Fibroblast of lung (primary cell): ENCODE results near the gene PDE4B.

Experiments
- EZH2 ChIP-seq: IDR thresholded peaks from 2 replicates; pipeline ENCODE4 v1.5.1; 2012; ENCODE audit warnings: low read length, control low read depth, mild to moderate bottlenecking; ENCODE audit errors: missing control alignments
- TF ChIP-seq, protein P1 (sequence below), 2 donors: IDR thresholded peaks in 1 of 2; conservative IDR thresholded peaks in 1 of 2; 1 replicate in 1 of 2; 2 replicates in 1 of 2; pipeline ENCODE4 v1.5.1; 2011 to 2012; ENCODE audit warnings: low read length in 2 of 2, control low read depth in 1 of 2, inconsistent platforms in 1 of 2, low read depth in 1 of 2, mild to moderate bottlenecking in 1 of 2

- TF ChIP-seq, protein P1, sequence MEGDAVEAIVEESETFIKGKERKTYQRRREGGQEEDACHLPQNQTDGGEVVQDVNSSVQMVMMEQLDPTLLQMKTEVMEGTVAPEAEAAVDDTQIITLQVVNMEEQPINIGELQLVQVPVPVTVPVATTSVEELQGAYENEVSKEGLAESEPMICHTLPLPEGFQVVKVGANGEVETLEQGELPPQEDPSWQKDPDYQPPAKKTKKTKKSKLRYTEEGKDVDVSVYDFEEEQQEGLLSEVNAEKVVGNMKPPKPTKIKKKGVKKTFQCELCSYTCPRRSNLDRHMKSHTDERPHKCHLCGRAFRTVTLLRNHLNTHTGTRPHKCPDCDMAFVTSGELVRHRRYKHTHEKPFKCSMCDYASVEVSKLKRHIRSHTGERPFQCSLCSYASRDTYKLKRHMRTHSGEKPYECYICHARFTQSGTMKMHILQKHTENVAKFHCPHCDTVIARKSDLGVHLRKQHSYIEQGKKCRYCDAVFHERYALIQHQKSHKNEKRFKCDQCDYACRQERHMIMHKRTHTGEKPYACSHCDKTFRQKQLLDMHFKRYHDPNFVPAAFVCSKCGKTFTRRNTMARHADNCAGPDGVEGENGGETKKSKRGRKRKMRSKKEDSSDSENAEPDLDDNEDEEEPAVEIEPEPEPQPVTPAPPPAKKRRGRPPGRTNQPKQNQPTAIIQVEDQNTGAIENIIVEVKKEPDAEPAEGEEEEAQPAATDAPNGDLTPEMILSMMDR (conservative IDR thresholded peaks at IDR 0.05 in 1 of 2, IDR thresholded peaks at IDR 0.05 in 1 of 2; ENCODE audit: low read depth in 1 of 2, low read length in 2 of 2), result no peak
- TF ChIP-seq EZH2, result no peak
These were observed 556.1 kb downstream of the PDE4B start for GRCh38 chr1:66348776-66349175.
